HG03378 (cell line): Measurements from ENCODE around the gene CLSTN2.

Source experiments
- ATAC-seq: cut with Tn5 transposase; IDR thresholded peaks from one replicate; pipeline ENCODE4 v1.9.1; 2021; ENCODE audit warnings: mild to moderate bottlenecking, moderate library complexity; ENCODE audit not compliant: unreplicated experiment

Gene CLSTN2

GRCh38 chr3:140219923-140220452, 285.0 kb downstream of the CLSTN2 start:
- no peak for ATAC-seq

- ATAC-seq = no peak
Measured at GRCh38 chr3:140223197-140223596, 288.2 kb downstream of the CLSTN2 start.

- no peak for ATAC-seq
Measured at GRCh38 chr3:140223631-140224030, 288.6 kb downstream of the CLSTN2 start.

- no peak for ATAC-seq
Measured at GRCh38 chr3:140224307-140224706, 289.3 kb downstream of the CLSTN2 start.

GRCh38 chr3:140225996-140226395, 291.0 kb downstream of the CLSTN2 start:
- ATAC-seq = no peak

GRCh38 chr3:140233702-140234101, 298.7 kb downstream of the CLSTN2 start:
- no peak for ATAC-seq

GRCh38 chr3:140234256-140234655, 299.3 kb downstream of the CLSTN2 start:
- no peak for ATAC-seq

GRCh38 chr3:140236836-140237501, 302.0 kb downstream of the CLSTN2 start:
- no peak for ATAC-seq

GRCh38 chr3:140238646-140239314, 303.8 kb downstream of the CLSTN2 start:
- ATAC-seq = no peak

- no peak for ATAC-seq
Measured at GRCh38 chr3:140242818-140243276, 307.9 kb downstream of the CLSTN2 start.

GRCh38 chr3:140243575-140243974, 308.6 kb downstream of the CLSTN2 start:
- ATAC-seq = no peak

- ATAC-seq = no peak
Measured at GRCh38 chr3:140244893-140245292, 309.9 kb downstream of the CLSTN2 start.

GRCh38 chr3:140246578-140246977, 311.6 kb downstream of the CLSTN2 start:
- no peak for ATAC-seq

GRCh38 chr3:140247775-140248174, 312.8 kb downstream of the CLSTN2 start:
- ATAC-seq = no peak

- ATAC-seq = no peak
Measured at GRCh38 chr3:140249188-140249587, 314.2 kb downstream of the CLSTN2 start.

GRCh38 chr3:140250010-140250855, 315.2 kb downstream of the CLSTN2 start:
- no peak for ATAC-seq

GRCh38 chr3:140250945-140251344, 316.0 kb downstream of the CLSTN2 start:
- no peak for ATAC-seq

- ATAC-seq = no peak
Measured at GRCh38 chr3:140251678-140252077, 316.7 kb downstream of the CLSTN2 start.

GRCh38 chr3:140252812-140253656, 318.0 kb downstream of the CLSTN2 start:
- no peak for ATAC-seq

- ATAC-seq = no peak
Measured at GRCh38 chr3:140258222-140258724, 323.3 kb downstream of the CLSTN2 start.
